ENCODE results near the gene WSCD2. TPM values are rescaled to one million over a fixed set of nuclear protein-coding genes. Genes with fewer than 3 reads are reported as not detected.

Gene WSCD2
- total RNA-seq, 4 donors from 2014 or later, result 6.7 TPM; not detected in 3

DNA sequence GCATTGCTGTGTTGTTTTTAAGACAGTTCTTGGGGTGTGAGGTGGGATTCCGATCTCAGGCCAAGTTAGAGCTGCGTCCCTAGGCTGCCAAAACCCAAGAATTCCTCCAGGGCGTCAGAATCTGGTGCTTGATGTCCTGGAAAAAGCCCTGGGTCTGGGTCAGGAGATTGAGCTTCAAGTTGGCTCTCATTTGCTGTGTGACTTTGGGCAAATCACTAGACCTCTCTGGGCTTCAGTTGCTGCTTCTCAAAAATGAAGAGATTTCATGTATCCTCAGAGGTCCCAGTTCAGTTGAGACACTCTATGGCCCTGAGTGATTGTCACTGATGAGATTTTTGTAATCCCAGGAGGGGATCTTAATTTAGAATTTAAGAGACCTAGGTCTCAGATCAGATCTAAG, 1.9 kb downstream of the WSCD2 start:
- no peak overlapping the region for H3K4me3 ChIP-seq
- no peak for TF ChIP-seq POLR2A (IDR thresholded peaks at IDR 0.05)
- TF ChIP-seq, protein P1, sequence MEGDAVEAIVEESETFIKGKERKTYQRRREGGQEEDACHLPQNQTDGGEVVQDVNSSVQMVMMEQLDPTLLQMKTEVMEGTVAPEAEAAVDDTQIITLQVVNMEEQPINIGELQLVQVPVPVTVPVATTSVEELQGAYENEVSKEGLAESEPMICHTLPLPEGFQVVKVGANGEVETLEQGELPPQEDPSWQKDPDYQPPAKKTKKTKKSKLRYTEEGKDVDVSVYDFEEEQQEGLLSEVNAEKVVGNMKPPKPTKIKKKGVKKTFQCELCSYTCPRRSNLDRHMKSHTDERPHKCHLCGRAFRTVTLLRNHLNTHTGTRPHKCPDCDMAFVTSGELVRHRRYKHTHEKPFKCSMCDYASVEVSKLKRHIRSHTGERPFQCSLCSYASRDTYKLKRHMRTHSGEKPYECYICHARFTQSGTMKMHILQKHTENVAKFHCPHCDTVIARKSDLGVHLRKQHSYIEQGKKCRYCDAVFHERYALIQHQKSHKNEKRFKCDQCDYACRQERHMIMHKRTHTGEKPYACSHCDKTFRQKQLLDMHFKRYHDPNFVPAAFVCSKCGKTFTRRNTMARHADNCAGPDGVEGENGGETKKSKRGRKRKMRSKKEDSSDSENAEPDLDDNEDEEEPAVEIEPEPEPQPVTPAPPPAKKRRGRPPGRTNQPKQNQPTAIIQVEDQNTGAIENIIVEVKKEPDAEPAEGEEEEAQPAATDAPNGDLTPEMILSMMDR (IDR thresholded peaks at IDR 0.05), result no peak
- no peak for DNase-seq
- H3K4me1 ChIP-seq, result peaks cover 0 to 6% (median 3%) of the 10 kb centered on the region in 4 donors
- H3K36me3 ChIP-seq, result no peaks in the 10 kb centered on the region
- H3K27ac ChIP-seq, result no peak overlapping the region
- peaks cover 0 to 5% of the 10 kb centered on the region in 2 donors for H3K27me3 ChIP-seq
- H3K9me3 ChIP-seq, result no peaks in the 10 kb centered on the region

DNA sequence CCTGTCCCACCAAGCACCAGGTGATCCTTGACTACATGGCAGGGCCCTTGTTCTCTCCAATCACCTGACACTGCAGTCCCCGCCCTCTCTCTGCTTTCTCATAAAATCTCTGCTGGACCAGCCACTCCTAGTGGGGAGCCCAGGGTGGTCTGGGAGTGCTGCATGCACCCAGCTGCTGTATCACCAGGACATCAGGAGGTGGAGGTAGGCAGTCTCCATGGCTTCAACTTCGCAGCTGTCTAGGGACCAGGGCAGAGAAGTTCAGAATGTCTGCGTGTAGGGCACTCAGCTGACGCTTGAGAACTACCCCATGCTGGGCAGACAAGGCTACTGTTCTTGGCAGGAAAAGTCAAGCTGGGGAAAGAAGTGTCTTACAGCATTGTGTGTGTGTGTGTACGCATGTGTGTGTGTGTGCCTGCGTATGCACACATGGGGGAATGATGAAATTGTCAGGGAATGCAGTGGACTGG, 2.6 kb downstream of the WSCD2 start:
- H3K4me3 ChIP-seq, result no peak overlapping the region
- no peaks in the 10 kb centered on the region for H3K9me3 ChIP-seq
- no peak overlapping the region for H3K27ac ChIP-seq
- H3K27me3 ChIP-seq, result peaks cover 0 to 5% of the 10 kb centered on the region in 2 donors
- H3K4me1 ChIP-seq, result peaks cover 0 to 6% (median 3%) of the 10 kb centered on the region in 4 donors
- H3K36me3 ChIP-seq, result no peaks in the 10 kb centered on the region
- TF ChIP-seq, protein P1 (IDR thresholded peaks at IDR 0.05), result no peak
- TF ChIP-seq POLR2A (IDR thresholded peaks at IDR 0.05), result no peak
- no peak for DNase-seq

GRCh38 chr12:108133482-108133881, 4.4 kb downstream of the WSCD2 start:
- no peaks in the 10 kb centered on the region for H3K9me3 ChIP-seq
- H3K27me3 ChIP-seq, result peaks cover 0 to 5% of the 10 kb centered on the region in 2 donors
- TF ChIP-seq POLR2A (IDR thresholded peaks at IDR 0.05), result no peak
- TF ChIP-seq, protein P1 (IDR thresholded peaks at IDR 0.05), result no peak
- no peak for DNase-seq
- no peaks in the 10 kb centered on the region for H3K36me3 ChIP-seq
- no peak overlapping the region for H3K4me3 ChIP-seq
- no peak overlapping the region for H3K27ac ChIP-seq
- H3K4me1 ChIP-seq, result peaks cover 0 to 6% (median 3%) of the 10 kb centered on the region in 4 donors

DNA sequence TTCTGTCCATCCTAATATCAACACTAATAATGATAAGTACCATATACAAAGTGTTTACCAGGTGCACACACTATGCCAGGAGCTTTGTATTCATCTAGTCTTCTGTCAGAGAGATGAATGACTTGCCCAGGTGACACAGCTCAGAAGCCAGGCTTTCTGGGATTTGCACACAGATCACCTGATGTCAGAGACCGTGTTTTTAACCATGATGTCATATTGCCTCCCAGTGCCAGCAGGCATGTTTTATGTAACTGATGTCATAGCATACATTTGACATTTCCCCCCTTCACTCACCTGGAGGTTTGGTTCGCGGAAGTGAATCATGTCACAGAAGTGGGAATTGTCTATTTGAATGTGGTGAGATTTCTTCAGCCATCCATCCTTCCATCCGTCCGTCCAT, 5.7 kb downstream of the WSCD2 start:
- TF ChIP-seq, protein P1 (IDR thresholded peaks at IDR 0.05), result no peak
- TF ChIP-seq POLR2A (IDR thresholded peaks at IDR 0.05), result no peak
- DNase-seq, result no peak
- Histone ChIP-seq H3K27ac (no peak overlapping the region), H3K27me3 (peaks cover 0 to 4% of the 10 kb centered on the region in 2 donors), H3K9me3 (no peaks in the 10 kb centered on the region), H3K36me3 (no peaks in the 10 kb centered on the region), H3K4me3 (no peak overlapping the region), H3K4me1 (peaks cover 0 to 4% (median under 1%) of the 10 kb centered on the region in 4 donors)

DNA sequence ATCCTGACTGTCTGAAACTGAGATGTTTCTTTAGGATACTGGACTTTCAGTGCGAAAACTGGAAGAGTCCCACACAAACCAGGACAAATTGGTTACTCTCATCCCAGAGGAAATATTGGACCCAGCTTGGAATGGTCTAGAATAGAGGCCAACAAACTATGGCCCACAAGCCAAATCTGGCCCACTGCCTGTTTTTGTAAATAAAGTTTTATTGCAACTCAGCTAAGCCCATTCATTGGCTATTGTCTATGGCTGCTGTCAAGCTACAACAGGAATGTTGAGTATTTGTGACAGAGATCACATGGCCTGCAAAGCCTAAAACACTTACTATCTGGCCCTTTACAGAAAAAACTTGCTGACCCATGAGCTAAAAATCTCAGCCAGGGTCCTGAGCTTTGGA, 6.5 kb downstream of the WSCD2 start:
- no peaks in the 10 kb centered on the region for H3K4me1 ChIP-seq
- TF ChIP-seq, protein P1 (IDR thresholded peaks at IDR 0.05), result no peak
- no peak for TF ChIP-seq POLR2A (IDR thresholded peaks at IDR 0.05)
- no peaks in the 10 kb centered on the region for H3K9me3 ChIP-seq
- no peak overlapping the region for H3K4me3 ChIP-seq
- H3K27ac ChIP-seq, result no peak overlapping the region
- H3K36me3 ChIP-seq, result no peaks in the 10 kb centered on the region
- no peak for DNase-seq
- H3K27me3 ChIP-seq, result no peaks in the 10 kb centered on the region

DNA sequence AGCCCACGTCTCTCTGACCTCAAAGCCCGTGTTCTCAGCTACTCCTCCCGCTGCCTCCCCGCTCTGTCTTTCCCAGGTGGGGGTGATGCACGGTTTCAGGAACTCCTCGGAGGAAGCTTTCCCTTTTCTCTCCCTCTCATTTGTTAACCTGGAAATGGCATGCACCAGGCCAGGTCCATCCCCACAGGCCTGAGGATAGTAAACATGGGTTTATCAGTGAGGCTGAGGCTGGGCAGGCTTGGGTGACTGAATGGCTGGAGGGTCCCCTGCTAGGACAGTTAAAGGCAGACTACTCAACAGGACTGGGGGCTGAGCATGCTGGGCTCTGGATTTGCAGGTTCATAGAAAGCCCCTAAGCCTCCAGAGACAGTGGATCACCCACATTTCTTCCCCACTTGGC, 7.6 kb downstream of the WSCD2 start:
- H3K27me3 ChIP-seq, result no peaks in the 10 kb centered on the region
- no peaks in the 10 kb centered on the region for H3K9me3 ChIP-seq
- TF ChIP-seq POLR2A (IDR thresholded peaks at IDR 0.05), result no peak
- TF ChIP-seq, protein P1 (IDR thresholded peaks at IDR 0.05), result no peak
- H3K4me1 ChIP-seq, result no peaks in the 10 kb centered on the region
- H3K27ac ChIP-seq, result no peak overlapping the region
- no peaks in the 10 kb centered on the region for H3K36me3 ChIP-seq
- H3K4me3 ChIP-seq, result no peak overlapping the region
- DNase-seq, result no peak

All from Peyer's patch (tissue), 4 donors.